Activated T-cell treated with anti-CD3 and anti-CD28 coated beads for 48 hours (primary cell): ENCODE measurements around the gene TNFAIP8L3.
A peak's percentile ranks its signal among the peaks of the same experiment; 100 is the strongest.

Experiments
- DNase-seq: peaks from one replicate; pipeline ENCODE4 v3.0.0-alpha.2; 2020; ENCODE audit warnings: low read depth

Gene TNFAIP8L3

GRCh38 chr15:51089699-51090453 is 4.8 kb downstream of the TNFAIP8L3 start:
- no peak for DNase-seq

- no peak for DNase-seq
Measured at GRCh38 chr15:51089041-51089440, 5.7 kb downstream of the TNFAIP8L3 start.

GRCh38 chr15:51088585-51088984 is 6.1 kb downstream of the TNFAIP8L3 start:
- DNase-seq = no peak

- DNase-seq = no peak
Measured at GRCh38 chr15:51087513-51087912, 7.2 kb downstream of the TNFAIP8L3 start.

- DNase-seq = no peak
Measured at GRCh38 chr15:51086409-51086808, 8.3 kb downstream of the TNFAIP8L3 start.

GRCh38 chr15:51085764-51086163 is 8.9 kb downstream of the TNFAIP8L3 start:
- no peak for DNase-seq

GRCh38 chr15:51083641-51084166 is 11.0 kb downstream of the TNFAIP8L3 start:
- DNase-seq = no peak

GRCh38 chr15:51082246-51082645 is 12.5 kb downstream of the TNFAIP8L3 start:
- DNase-seq = no peak

GRCh38 chr15:51080286-51080685 is 14.4 kb downstream of the TNFAIP8L3 start:
- DNase-seq = no peak

- no peak for DNase-seq
Measured at GRCh38 chr15:51079226-51079625, 15.5 kb downstream of the TNFAIP8L3 start.

- peak; percentile 69 for DNase-seq
Measured at GRCh38 chr15:51077221-51078153, 17.2 kb downstream of the TNFAIP8L3 start.

GRCh38 chr15:51076524-51077220 is 18.0 kb downstream of the TNFAIP8L3 start:
- no peak for DNase-seq

GRCh38 chr15:51075826-51076523 is 18.7 kb downstream of the TNFAIP8L3 start:
- DNase-seq = no peak

GRCh38 chr15:51075364-51075763 is 19.3 kb downstream of the TNFAIP8L3 start:
- DNase-seq = no peak

- no peak for DNase-seq
Measured at GRCh38 chr15:51074926-51075325, 19.8 kb downstream of the TNFAIP8L3 start.

GRCh38 chr15:51071578-51071977 is 23.1 kb downstream of the TNFAIP8L3 start:
- no peak for DNase-seq

- DNase-seq = no peak
Measured at GRCh38 chr15:51069983-51070382, 24.7 kb downstream of the TNFAIP8L3 start.

- DNase-seq = no peak
Measured at GRCh38 chr15:51067510-51067909, 27.2 kb downstream of the TNFAIP8L3 start.

GRCh38 chr15:51065781-51066180 is 28.9 kb downstream of the TNFAIP8L3 start:
- no peak for DNase-seq

- no peak for DNase-seq
Measured at GRCh38 chr15:51065261-51065660, 29.4 kb downstream of the TNFAIP8L3 start.

GRCh38 chr15:51062736-51063135 is 32.0 kb downstream of the TNFAIP8L3 start:
- no peak for DNase-seq
